GM13976 (cell line): Measurements from ENCODE around the gene CD58.
"Not testable (repeated sequence)": the region's sequence is repeated elsewhere in the genome, so short reads cannot be mapped to it uniquely, and the experiment has no call there.

Source experiments
- DNase-seq: peaks from one replicate; pipeline ENCODE4 v3.0.0; 2012; ENCODE audit warnings: low spot score
- CTCF ChIP-seq: IDR thresholded peaks from 2 replicates; pipeline ENCODE4 v1.5.1; 2012; ENCODE audit warnings: borderline replicate concordance, mild to moderate bottlenecking; ENCODE audit not compliant: insufficient read depth; ENCODE audit errors: extremely low read depth, missing control alignments, control extremely low read depth
- in situ Hi-C: fragments of 300-500 bp; cut with MboI; formaldehyde crosslinking; loops from one replicate; pipeline ENCODE4 v1.12.0; 2022; ENCODE audit warnings: low sequenced_read_pairs, mixed read lengths, inconsistent platforms; ENCODE audit not compliant: unreplicated experiment

The CD58 gene

GRCh38 chr1:116596742-116597307, 26.0 kb upstream of the CD58 start:
- in situ Hi-C loops, DNase-seq: not testable (repeated sequence)

- not testable (repeated sequence) for DNase-seq
Observed at GRCh38 chr1:116595946-116596741, 25.3 kb upstream of the CD58 start.

GRCh38 chr1:116595065-116595840, 24.4 kb upstream of the CD58 start:
- in situ Hi-C loops, DNase-seq: not testable (repeated sequence)

More at GRCh38 chr1:116595946-116596741, 25.3 kb upstream of the CD58 start:
- in situ Hi-C loops: not testable (repeated sequence)
- peak; percentile 18 for TF ChIP-seq CTCF

GRCh38 chr1:116593977-116594376, 23.2 kb upstream of the CD58 start:
- in situ Hi-C loops, DNase-seq: not testable (repeated sequence)

- DNase-seq, in situ Hi-C loops: not testable (repeated sequence)
Observed at GRCh38 chr1:116593401-116593800, 22.6 kb upstream of the CD58 start.

- in situ Hi-C loops: not testable (repeated sequence)
Observed at GRCh38 chr1:116591951-116592605, 21.3 kb upstream of the CD58 start.

GRCh38 chr1:116591006-116591950, 20.5 kb upstream of the CD58 start:
- DNase-seq, in situ Hi-C loops: not testable (repeated sequence)

More at GRCh38 chr1:116591951-116592605, 21.3 kb upstream of the CD58 start:
- not testable (repeated sequence) for DNase-seq

GRCh38 chr1:116590359-116591005, 19.7 kb upstream of the CD58 start:
- in situ Hi-C loops, DNase-seq: not testable (repeated sequence)

GRCh38 chr1:116589101-116589735, 18.4 kb upstream of the CD58 start:
- DNase-seq, in situ Hi-C loops: not testable (repeated sequence)
